DLD1 (cell line): Measurements from ENCODE around the gene JADE1.

Experiments used
- in situ Hi-C: cut with HindIII; loops from 2 replicates; pipeline ENCODE4 v1.10.0; 2017; ENCODE audit warnings: low sequenced_read_pairs

Gene JADE1

GRCh38 chr4:128810331-128810870, 901 bp downstream of the JADE1 start:
- in situ Hi-C loops: no loop called here

DNA sequence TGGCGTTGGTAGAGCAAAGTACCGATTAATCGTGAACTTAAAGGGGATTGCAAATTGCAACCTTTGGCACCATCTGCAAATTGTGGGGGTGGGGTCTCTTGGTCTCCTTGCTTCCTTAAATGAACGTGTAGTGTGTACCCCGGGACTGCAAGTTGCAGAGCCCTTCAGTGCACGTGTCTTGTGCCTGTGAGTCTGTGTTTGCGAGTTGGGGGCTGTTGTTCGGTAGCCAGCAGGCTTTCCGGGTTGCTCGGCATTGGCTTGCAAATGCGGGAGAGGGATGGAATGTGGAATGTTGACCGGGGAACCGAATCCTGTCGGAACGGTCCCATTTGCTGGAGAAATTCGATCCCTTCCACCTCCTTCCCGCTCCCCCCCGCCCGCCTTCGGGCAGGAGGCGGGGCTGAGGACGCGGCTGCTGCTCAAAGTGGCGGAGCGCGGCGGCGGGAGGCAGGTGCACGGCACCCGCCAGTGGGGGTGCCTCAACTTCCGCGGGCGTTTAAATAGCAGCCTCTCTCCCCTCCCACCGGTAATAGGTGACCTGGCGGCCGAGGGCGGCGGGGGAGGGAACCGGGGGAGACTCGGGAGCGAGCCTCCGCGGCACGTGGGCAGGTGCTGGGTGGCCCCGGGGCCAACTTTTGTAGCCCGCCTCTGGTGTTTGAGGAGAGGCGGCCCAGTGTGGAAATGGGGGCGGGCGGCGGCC, 1.5 kb downstream of the JADE1 start:
- in situ Hi-C loops: no loop called here

DNA sequence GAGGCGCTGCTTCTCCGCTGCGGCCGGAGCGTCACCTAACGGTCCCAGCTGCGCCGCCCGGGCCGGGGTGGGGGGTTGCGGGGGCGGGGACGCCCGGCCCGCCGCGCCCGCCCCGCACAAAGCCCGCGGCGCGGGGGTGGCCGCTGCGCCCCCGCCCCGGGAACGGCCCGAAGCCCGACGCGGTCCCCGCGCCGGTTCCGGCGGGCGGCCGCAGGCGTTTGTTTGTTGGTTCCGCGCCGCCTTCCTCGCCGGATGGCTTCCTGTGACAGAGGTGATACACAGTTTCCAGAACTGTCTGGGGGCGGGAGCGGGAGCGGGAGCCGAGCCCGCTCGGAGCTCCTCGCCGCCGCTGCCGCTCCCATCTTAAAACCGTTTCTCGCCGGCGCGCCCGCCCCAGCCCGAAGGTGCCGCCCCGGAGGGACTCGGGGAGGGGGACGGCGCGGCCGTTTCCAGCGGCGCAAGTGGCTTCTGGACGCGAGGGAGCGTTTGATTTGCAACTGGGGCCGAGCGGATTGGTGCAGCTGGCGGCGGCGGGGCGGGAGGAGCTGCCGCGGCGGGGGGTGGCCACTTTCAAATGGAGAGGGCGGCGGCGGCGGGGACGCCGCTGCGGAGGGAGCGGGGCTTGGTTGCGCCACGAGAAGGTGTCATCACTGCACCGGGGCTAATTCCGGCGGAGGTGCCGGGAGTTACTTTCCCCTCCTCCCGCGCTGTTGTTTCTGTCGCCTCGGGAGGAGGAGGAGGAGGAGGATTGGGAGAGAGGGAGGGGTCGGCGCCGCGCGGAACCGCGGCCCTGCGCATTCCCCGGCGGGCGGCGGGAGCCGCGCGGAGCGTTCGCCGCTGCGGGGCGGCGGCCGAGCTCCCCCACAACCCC, 2.3 kb downstream of the JADE1 start:
- in situ Hi-C loops: no loop called here

- in situ Hi-C loops: no loop called here
These were observed 3.1 kb downstream of the JADE1 start for GRCh38 chr4:128812442-128813235.

- in situ Hi-C loops: no loop called here
These were observed 4.5 kb downstream of the JADE1 start for GRCh38 chr4:128813965-128814364.

GRCh38 chr4:128818442-128818841, 8.9 kb downstream of the JADE1 start:
- in situ Hi-C loops: no loop called here

- in situ Hi-C loops: no loop called here
These were observed 9.7 kb downstream of the JADE1 start for GRCh38 chr4:128819082-128819742.

- in situ Hi-C loops: no loop called here
These were observed 11.2 kb downstream of the JADE1 start for GRCh38 chr4:128820671-128821070.

GRCh38 chr4:128821151-128821550, 11.7 kb downstream of the JADE1 start:
- in situ Hi-C loops: no loop called here

GRCh38 chr4:128823025-128823661, 13.6 kb downstream of the JADE1 start:
- in situ Hi-C loops: no loop called here

GRCh38 chr4:128825226-128825625, 15.7 kb downstream of the JADE1 start:
- in situ Hi-C loops: no loop called here

DNA sequence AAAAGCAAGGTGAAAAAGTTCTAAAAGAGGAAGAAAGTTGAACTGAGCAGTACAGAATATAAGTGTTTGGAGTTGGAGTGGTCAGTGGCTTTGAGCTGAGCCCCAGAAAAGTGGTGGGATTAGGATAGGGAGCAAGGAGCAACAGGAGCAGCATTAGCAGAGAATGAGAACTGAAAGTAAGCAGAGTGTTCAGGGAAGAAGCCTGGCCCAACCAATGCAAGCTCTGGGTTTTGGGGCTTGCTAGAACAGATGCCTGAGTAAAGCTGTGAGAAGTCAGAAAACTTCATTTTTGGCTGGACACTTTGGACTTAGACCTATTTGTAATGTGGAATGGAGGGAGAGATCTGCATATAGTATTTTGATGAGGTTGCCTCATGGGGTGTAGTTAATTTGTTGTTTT, 17.8 kb downstream of the JADE1 start:
- in situ Hi-C loops: no loop called here

- in situ Hi-C loops: no loop called here
These were observed 21.5 kb downstream of the JADE1 start for GRCh38 chr4:128830906-128831503.

DNA sequence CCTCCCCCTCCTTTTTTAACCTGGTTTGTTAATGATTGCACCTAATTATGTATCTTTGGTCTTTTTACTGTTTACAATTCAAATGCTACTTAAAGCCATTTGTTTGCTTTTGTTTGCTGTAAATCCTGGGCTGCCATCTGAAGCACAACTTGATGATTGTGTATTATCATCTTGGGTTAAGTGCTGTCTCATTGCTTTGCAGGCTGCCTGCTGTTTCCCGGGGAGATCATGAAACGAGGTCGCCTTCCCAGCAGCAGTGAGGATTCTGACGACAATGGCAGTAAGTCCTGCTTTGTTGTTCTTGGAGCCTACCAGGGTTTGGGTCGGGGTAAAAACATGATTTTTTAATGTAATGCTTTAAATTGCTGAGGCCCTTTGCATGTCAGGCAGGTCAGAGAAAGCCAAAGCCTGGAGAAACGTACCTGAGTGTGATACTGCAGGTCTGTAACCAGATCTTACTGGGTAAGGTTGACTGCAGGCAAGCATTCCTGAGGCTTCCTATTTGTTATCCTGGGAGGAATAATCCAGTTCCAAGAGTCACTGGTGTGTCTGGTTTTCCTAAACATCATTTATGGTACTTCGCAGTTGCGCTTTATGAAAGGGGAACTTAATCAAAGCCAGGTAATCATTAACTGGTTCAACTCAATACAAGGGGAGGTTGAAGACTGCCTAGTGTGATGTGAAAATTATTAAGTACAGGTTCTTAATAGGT, 22.2 kb downstream of the JADE1 start:
- in situ Hi-C loops: no loop called here

- in situ Hi-C loops: no loop called here
These were observed 22.7 kb downstream of the JADE1 start for GRCh38 chr4:128832243-128832625.

DNA sequence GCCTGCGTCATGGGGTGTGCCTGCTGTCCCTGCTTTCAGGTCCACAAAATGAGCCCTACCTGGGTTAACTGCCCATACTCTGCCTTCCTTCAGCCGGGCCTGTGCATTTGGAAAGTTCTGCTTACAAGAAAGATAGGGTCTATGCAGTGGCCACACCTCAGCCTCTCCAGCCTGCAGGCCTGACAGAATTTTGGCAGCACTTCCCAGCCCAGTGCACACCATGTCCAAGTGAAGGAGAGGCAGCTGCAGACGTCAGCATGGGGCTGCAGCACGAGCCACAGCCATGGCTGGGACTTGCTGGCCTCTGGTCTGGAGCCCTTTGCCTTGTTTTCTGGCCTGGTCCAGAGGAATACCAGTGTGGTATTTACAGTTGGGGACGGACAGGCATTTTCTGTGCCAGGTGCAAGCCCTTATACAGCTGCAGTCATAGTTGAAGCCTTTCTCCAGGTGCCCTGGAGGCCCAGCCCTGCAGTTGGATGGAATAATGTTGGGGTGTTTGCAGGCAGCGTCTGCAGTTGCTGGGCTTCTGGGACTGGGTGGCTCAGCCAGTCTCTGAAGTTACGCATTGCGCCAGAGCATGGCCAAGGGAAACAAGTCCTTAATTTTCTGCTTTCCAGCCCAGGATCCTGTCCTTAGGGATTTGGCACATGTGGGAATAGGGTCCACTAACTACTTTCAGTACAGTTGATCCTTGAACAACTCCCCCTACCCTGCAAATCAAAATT, 26.2 kb downstream of the JADE1 start:
- in situ Hi-C loops: no loop called here

DNA sequence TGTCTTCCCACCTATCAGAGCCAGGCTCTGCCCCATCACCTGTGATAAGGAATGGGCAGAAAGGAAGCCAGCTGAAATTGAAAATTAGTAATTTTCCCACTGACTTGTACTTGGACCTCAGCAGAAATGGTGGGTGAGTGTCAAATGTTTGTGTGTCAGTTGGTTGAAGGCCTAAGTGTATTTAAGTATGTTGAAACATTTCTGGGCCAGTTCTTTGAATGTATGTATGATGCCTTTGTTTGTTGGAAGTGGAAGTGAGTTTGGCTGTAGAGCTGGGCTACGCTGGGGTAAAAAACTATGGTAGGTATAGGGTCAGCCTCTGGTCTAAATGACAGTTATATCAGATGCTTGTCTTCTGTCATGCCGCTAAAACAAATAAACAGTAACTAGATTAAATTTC, 27.7 kb downstream of the JADE1 start:
- in situ Hi-C loops: no loop called here

GRCh38 chr4:128837679-128838078, 28.2 kb downstream of the JADE1 start:
- in situ Hi-C loops: no loop called here
